GM19467 (cell line): ENCODE data around the gene GRIN2A.

Experiments used
- ATAC-seq: cut with Tn5 transposase; IDR thresholded peaks from one replicate; pipeline ENCODE4 v1.9.1; 2021; ENCODE audit warnings: mild to moderate bottlenecking, moderate library complexity; ENCODE audit not compliant: unreplicated experiment

The GRIN2A gene

GRCh38 chr16:9977333-9977897 lies 204.8 kb downstream of the GRIN2A start:
- ATAC-seq: no peak

DNA sequence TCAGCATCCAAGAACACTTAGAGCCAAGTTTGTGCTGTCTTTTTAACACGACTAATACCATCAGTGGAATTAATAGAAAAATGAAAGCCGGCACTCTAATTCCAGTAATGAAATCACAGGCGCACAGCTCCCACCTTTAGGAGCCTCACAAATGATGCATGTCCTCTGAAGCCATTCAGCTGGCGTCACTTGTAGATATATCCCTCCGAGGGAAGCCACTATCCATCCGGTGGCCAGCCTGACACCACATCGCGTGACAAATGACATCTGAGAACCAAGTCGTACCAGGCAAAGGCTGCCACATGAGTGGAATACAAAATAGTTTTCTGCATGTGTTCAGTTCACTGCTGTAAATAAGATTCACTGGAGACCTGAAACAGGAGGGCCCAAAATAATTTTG lies 205.6 kb downstream of the GRIN2A start:
- no peak for ATAC-seq

DNA sequence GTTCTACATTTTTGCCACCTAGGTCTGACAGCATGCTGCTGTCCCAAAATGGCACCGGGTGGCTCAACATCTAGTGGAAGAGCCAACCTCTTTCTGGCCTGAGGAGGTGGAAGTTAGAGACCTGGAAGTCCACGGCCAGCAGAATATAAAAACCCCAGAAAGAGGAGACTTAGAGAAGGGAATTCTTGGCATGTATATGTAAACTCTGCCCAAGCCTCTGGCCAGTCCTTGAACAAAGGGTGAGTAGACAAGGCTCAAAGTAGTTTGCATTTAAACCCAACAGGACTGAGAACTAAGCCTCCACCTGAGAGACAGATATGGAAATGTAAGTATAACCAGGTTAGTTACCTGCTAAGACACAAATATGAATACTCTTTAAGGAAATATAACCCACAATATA lies 210.3 kb downstream of the GRIN2A start:
- no peak for ATAC-seq

DNA sequence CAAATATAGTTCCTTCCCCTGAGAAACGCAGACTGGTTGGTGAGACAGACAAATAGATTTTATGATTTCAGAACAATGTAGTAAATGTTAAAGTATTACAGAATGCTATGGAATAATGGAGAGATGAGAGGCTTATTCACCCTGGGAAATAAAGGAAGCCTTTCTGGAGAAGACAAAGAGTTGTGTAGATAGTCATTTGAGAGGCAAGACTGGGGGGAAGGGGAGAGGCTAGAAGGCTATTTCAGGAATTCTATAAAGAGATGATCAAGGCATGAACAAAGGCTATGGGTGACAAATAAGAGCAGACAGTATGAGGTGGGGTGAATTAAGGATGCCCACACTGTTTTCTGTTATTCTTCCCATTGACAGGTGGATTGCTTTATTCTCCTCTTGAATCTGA lies 211.4 kb downstream of the GRIN2A start:
- ATAC-seq: no peak

GRCh38 chr16:9970244-9970643 lies 212.0 kb downstream of the GRIN2A start:
- ATAC-seq: no peak

- no peak for ATAC-seq
Observed at GRCh38 chr16:9969580-9969979, 212.6 kb downstream of the GRIN2A start.

DNA sequence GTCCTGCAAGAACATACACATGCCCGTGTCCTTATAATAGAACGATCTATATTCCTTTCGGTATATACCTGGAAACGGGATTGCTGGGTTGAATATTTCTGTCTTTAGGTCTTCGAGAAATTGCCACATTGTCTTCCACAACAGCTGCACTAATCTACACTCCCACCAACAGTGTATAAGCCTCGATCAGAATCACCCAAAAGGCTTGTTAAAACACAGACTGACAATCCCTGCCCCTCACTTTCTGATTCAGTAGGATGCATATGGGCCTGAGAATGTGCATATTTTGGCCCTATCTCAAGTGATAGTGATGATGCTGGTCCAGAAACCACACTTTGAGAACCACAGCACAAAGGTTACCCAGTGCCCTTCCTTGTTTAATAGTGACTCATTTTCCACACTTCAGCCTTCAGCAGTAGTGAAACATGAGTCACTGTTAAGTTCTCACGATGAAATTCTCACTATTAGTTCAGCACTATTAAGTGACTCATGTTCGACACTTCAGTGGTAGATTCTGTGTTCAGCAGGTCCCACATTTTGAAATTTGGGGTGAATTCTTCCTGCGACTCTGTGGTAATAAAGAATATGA lies 215.6 kb downstream of the GRIN2A start:
- ATAC-seq: no peak

DNA sequence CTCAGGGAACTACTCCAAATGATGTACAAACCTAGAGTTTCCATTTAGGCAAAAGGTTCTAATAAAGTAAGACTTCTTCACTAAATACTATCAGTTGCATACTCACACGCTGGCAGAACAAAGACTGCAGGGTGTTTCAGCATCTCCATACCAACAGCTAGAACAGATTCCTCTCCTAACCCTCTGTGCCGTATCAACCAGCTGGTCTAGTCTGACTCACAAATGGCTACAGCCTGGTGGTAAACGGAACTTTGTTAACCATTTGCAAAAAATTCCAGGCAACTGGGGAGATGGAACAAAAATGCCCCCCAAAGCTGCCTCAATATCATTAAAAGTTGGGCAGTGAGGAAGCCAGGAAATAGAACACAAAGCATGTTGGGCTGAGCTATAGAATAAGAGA lies 217.1 kb downstream of the GRIN2A start:
- ATAC-seq: no peak

DNA sequence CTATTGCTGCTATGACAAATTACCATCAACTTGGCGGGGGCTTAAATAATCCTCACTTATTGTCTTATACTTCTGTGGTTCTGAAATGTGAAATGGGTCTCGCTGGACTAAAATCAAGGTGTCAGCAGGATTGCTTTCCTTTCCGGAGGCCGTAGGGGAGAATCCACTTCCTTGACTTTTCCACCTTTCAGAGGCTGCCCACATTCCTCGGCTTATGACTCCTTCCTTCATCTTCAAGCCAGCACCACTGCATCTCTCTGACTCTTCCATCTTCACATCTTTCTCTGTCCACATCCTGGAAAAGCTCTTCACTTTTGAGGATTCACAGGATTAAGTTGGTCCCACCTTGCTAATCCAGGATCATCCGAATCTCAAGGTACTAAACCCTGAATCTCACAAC lies 217.8 kb downstream of the GRIN2A start:
- no peak for ATAC-seq

DNA sequence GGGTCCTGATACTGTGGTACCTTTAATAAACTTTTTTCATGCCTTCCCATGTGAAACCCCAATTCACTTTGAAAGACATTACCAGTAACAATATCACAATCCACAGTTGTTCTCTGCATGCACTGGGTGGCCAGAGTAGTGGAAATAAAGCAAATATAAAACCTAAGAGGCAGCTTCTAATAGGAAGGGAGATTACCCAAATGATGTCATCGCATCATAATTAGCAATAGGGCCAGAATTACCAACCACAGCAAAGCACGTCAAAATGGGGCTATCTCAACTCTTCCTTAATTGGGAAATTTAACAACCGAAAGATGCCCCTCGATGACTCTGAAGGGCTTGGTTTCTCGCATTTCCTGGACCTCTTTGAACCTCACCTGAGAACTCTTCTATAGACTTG lies 224.8 kb downstream of the GRIN2A start:
- no peak for ATAC-seq

- ATAC-seq: no peak
Observed at GRCh38 chr16:9957002-9957401, 225.2 kb downstream of the GRIN2A start.

DNA sequence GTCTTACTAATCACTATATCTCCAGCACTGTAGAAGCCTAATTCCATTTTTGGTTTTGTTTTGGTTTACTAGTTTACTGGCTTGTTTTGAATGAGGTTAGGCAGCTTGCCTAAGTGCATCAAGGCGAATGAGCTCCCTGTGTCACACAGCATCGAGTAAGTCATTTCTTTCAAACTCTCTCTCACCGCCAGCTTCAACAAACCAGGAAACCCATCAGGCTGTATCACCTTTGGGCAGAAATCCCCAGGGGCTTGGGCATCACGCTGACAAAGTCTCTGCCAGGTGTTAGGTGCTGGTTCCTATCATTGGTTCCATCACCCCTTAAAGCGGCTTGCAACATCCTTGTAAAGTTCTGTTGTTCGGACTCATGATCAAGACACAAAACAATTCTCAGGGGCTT lies 226.6 kb downstream of the GRIN2A start:
- ATAC-seq: no peak

- no peak for ATAC-seq
Observed at GRCh38 chr16:9953908-9954570, 228.2 kb downstream of the GRIN2A start.

DNA sequence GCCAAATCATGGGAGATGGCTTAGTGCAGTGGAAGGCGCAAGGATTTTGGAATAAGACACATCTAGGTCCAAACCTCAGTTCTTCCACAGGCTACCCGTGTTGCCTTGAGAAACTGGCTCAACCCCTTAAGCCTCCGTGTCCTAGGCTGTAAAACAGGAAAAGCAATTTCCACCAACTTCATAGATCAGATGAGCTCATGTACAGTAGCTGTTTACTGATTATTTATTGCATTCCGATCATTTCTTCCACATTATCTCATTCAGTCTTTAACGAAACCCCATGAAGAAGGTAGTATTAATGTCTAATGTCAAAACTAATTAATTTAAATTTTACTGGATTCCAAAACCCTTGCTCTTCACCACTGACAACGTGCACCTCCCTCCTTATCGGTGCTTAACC lies 231.6 kb downstream of the GRIN2A start:
- ATAC-seq: no peak

DNA sequence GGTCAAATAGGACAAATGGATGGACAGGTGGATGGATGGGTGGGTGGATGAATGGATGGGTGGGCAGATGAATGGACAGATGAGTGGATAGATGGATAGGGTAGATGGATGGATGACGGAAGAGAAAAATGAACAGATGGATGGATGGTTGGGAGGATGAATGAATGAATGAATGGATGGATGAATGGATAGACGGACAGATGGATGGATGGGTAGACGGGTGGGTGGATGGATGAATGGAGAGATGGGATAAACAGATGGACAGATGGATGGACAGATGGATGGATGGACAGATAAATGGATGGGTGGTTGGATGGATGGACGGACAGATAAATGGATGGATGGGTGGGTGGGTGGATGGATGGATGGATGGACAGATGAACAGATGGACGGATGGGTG lies 232.8 kb downstream of the GRIN2A start:
- no peak for ATAC-seq

GRCh38 chr16:9948933-9949332 lies 233.3 kb downstream of the GRIN2A start:
- ATAC-seq: no peak

- no peak for ATAC-seq
Observed at GRCh38 chr16:9946022-9946720, 236.1 kb downstream of the GRIN2A start.

- no peak for ATAC-seq
Observed at GRCh38 chr16:9943121-9943520, 239.1 kb downstream of the GRIN2A start.

- no peak for ATAC-seq
Observed at GRCh38 chr16:9941245-9941644, 241.0 kb downstream of the GRIN2A start.

DNA sequence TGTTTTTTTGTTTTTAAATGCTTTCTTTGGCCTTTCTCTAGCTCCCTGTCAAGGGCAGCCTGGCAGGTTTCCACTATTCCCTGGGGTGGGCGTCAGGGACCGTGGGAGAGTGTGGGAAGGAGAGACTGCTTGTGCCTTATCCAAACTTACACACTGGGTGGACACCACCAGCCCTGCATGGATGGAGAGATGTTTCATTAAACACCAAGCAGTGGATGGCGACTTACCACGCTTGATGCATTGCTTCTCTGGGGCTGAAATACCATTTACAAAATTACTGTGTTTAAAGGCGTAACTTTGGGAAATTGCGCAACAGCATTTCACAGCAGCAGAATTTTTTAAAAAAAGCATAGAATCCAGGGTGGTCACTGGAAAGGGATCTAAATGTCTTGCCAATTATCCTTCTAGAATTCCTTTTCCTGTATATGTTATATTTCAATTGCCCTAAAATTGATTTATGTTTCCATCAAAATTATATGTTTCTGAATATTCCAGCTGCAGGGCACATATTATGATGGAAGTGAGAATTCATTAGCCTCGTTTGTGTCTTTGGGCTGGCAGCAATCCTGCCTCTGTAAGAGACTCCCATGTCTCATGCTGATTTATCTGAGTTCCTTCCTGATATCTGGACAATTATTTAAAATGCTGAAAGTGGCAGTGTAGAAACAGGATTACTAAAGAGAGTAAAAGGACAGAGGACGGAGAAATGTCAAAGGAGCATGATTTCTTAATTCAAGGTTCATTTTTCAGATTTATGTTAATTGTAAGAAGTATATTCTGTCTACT lies 247.3 kb downstream of the GRIN2A start:
- ATAC-seq: no peak

GRCh38 chr16:9932919-9933653 lies 249.1 kb downstream of the GRIN2A start:
- no peak for ATAC-seq
